Hepatocyte (in vitro differentiated cells): Measurements from ENCODE around the gene DLL1.

Experiments
- CTCF ChIP-seq: fragments of 200-600 bp; sonication (generic); IDR thresholded peaks from 2 replicates; pipeline ENCODE4 v1.5.1; 2016; ENCODE audit warnings: antibody characterized with exemption, mild to moderate bottlenecking; ENCODE audit not compliant: poor library complexity
- EZH2phosphoT487 ChIP-seq: fragments of 200-600 bp; sonication (generic); IDR thresholded peaks from one replicate; pipeline ENCODE4 v1.6.1; 2018; ENCODE audit warnings: antibody characterized with exemption, mild to moderate bottlenecking, low read depth, moderate library complexity; ENCODE audit not compliant: unreplicated experiment, severe bottlenecking

- TF ChIP-seq CTCF (no peak), EZH2phosphoT487 (no peak)
Observed at GRCh38 chr6:170260686-170261085, 30.2 kb downstream of the DLL1 start.
